HG03064 (cell line): ENCODE results near the gene FKBP6.
"Not testable (repeated sequence)": the region's sequence is repeated elsewhere in the genome, so short reads cannot be mapped to it uniquely, and the experiment has no call there.

Source experiments
- ATAC-seq: cut with Tn5 transposase; IDR thresholded peaks from one replicate; pipeline ENCODE4 v1.9.1; 2021; ENCODE audit warnings: low read depth; ENCODE audit not compliant: unreplicated experiment

The FKBP6 gene

GRCh38 chr7:73327922-73328321, at the start of gene FKBP6, which contains the start of gene TRIM50:
FKBP6 (plus strand) TSS chr7:73328161; CDS start chr7:73328429, 268 bp downstream.
TRIM50 (minus strand) TSS chr7:73328082; CDS start chr7:73324787, 3,295 bp downstream.
- ATAC-seq = not testable (repeated sequence)

- not testable (repeated sequence) for ATAC-seq
Measured at GRCh38 chr7:73297235-73297634, 30.7 kb upstream of the FKBP6 start.

DNA sequence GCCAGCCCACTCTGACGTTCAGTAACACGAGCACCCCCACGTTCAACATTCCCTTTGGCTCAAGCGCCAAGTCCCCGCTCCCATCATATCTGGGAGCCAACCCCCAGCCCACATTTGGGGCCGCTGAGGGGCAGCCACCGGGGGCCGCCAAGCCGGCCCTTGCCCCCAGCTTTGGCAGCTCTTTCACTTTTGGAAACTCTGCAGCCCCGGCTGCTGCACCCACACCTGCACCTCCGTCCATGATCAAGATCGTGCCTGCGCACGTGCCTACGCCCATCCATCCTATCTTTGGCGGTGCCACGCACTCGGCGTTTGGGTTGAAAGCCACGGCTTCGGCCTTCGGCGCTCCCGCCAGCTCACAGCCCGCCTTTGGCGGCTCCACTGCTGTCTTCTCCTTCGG, 30.3 kb upstream of the FKBP6 start:
- ATAC-seq = not testable (repeated sequence)

DNA sequence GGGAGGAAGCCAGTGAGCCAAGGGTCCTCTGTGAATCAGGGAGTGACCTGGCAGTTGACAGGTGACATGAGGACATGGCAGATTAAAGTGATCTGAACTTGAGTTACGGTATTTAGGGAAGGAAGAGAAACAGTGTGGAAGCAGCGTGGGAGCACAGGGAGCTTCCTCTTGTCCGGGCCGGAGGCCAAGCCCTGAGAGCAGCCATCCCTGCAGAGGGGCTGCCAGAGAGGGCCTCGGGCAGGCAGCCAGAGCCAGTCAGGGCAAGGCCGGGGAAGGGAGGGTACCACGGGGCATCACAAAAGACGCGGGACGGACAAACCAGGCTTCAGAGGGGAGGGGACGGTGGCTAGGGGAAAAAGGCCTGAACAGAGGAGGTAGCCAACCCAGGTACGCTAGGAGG, 28.1 kb upstream of the FKBP6 start:
- ATAC-seq = not testable (repeated sequence)

GRCh38 chr7:73301108-73301507, 26.9 kb upstream of the FKBP6 start:
- not testable (repeated sequence) for ATAC-seq

GRCh38 chr7:73302846-73303245, 25.1 kb upstream of the FKBP6 start:
- not testable (repeated sequence) for ATAC-seq

- ATAC-seq = no peak
Measured at GRCh38 chr7:73303546-73303945, 24.4 kb upstream of the FKBP6 start.

DNA sequence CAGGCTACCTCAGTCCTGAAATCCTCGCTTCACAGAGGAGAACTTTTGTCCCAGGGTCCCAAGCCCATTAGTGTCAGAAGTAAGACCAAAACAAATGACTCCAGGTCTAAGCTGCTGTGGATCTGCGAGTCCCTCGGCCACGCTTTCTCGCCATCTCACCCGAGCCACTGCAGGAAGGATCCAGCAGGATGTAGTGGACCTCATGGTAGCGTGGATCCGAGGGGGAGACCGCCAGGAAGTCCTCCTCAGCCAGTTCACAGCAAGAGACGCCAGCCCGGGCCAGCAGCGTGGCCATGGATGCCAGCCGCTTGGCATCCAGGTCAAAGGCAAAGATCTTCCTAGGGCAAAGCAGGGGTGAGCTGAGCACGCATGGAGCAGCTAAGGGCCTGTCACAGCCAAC, 23.9 kb upstream of the FKBP6 start:
- ATAC-seq = no peak

- ATAC-seq = not testable (repeated sequence)
Measured at GRCh38 chr7:73304612-73305387, 23.2 kb upstream of the FKBP6 start.

DNA sequence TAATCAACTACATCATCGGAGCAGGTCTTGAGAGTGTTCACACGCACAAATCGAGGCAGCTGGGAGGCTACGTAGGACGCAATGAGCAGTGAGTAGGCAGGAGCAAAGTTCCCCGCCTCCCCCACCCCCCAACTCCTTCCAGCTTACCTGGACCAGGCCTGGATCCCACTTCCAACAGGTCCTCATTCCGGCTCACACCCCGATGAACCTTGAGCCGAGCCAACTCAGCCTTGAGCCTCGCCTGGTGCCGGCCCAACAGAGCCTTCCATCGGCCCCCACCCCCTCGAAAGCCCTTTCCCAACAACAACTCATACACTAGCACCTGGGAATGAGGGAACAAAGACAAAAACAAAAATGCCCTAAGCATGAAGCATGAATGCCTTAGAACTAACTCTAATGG, 20.5 kb upstream of the FKBP6 start:
- no peak for ATAC-seq

DNA sequence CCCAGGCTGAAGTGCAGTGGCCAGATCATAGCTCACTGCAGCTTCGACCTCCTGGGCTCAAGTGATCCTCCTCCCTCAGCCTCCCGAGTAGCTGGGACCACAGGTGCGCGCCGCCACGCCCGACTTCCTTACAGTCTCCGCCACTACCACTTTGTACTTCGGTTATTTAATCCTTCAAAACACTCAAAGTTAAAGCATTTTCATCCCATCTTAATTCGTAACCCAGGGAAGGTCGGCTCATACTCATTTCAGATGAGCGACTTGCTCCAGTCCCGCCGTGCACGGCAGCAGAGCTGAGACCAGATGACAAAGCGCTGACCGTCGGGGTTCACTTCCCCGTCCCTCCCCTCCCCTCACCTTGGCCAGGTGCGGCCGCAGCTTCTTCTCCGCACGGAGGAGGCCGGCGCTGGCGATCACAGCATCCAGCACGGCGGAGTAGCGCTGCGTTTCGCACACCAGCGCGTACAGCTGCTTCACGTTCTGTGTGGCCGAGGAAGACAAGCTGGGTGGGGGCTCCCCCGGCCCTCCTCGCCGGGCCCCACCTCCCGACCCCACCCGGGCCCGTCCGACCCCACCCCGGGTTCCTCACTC, 19.8 kb upstream of the FKBP6 start:
- peak; percentile 40 for ATAC-seq

- ATAC-seq = peak; percentile 58
Measured at GRCh38 chr7:73308665-73309214, 19.2 kb upstream of the FKBP6 start, which contains the start of gene NSUN5. NSUN5 (minus strand) TSS chr7:73308826; CDS start chr7:73308790, 36 bp downstream.

- ATAC-seq = not testable (repeated sequence)
Measured at GRCh38 chr7:73311421-73311820, 16.5 kb upstream of the FKBP6 start.

- no peak for ATAC-seq
Measured at GRCh38 chr7:73312831-73313520, 15.0 kb upstream of the FKBP6 start.

GRCh38 chr7:73313521-73313906, 14.4 kb upstream of the FKBP6 start:
- no peak for ATAC-seq

DNA sequence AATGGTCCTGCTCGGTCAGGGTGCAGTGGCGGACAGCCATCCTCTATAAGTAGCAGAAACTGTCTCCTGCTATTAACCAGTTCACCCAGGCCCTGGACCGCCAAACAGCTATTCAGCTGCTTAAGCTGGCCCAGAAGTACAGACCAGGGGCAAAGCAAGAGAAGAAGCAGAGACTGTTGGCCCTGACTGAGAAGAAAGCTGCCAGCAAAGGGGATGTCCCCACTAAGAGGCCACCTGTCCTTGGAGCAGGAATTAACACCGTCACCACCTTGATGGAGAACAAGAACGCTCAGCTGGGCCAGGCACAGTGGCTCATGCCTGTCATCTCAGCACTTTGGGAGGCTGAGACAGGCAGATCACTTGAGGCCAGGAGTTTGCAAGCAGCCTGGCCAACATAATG, 13.7 kb upstream of the FKBP6 start:
- no peak for ATAC-seq

DNA sequence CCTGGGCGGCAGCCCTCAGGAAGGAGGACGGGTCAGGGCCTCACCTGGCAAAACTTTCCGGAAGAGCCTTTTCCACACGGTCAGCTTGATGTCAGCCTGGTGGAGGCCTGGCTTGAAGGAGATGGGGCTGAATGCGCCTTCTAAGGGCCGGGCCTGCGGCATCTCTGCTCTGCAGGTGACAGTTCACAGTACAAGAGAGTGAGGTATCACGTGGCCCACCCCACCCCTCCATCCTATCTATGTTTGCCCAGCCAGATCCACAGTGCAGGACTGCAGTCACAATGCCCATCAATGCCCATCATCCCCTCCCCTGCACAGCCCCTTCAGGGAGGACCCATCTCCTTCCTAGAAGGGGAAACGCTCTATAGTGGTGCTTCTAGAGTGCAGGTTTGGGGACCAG, 11.4 kb upstream of the FKBP6 start:
- no peak for ATAC-seq

DNA sequence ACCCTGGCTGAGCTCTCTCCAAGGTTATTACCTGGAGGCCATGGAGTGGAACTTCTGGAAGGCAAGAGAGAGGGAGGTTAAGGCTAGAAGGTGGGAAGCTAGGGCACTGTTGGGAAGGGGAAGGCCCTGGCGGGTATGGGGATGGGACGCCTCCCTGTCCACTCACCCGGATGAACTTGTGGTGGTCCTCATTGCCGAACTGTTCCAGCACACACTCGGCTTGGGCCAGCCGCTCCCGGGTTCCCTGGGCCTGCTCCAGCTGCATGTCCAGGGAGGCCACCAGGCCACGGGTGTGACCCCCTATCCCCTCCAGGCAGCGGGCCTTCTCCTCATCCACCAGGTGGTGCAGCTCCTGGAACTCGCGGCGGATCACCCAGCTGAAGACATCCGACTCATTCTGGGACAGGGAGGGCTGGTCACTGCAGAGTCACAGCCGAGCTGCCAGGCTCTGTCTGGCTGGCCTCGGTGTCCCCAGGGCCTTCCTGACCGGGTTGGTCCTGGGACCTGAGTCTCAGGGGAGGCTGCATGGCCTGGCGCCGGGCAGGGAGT, 9.2 kb upstream of the FKBP6 start:
- ATAC-seq = not testable (repeated sequence)

- not testable (repeated sequence) for ATAC-seq
Measured at GRCh38 chr7:73319541-73319940, 8.4 kb upstream of the FKBP6 start.

DNA sequence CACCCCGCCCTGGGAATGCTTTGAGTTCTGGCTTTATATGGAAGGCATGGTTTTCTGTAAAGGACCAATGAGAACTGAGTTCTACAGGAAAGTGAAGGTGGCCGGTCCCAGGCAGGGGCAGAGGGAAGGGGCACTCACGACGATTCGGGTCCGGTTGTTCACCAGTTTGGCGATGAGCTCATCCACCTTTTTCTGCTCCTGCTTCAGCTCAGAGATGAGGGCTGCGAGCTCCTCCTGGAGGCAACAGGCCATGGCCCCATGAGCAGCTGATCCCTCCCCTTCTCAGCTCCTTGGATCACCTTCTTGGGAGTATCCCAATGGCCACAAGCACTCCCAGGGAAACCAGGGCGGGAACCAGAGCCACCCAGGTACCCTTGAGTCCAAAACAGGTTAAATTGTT, 8.0 kb upstream of the FKBP6 start:
- not testable (repeated sequence) for ATAC-seq
